ENCODE data around the gene SCRN2. TPM values are rescaled to one million over a fixed set of nuclear protein-coding genes. Genes with fewer than 3 reads are reported as not detected.

Gene SCRN2
- total RNA-seq, 1 donor from 2014 or later: 29.8 TPM

GRCh38 chr17:47841488-47842291 lies 617 bp upstream of the SCRN2 start:
- no peak for DNase-seq (ENCODE audit: low spot score)
- H3K27me3 ChIP-seq: peaks cover 27% of the 10 kb centered on the region
- H3K27ac ChIP-seq: no peak overlapping the region
- no peaks in the 10 kb centered on the region for H3F3A ChIP-seq (ENCODE audit: low read depth)
- peaks cover 27% of the 10 kb centered on the region for H3K27me3 Mint-ChIP-seq (ENCODE audit: insufficient read depth, low read depth)
- peaks cover 10% of the 10 kb centered on the region for H3K4me1 ChIP-seq
- no peaks in the 10 kb centered on the region for H3K36me3 Mint-ChIP-seq
- peaks cover 28% of the 10 kb centered on the region for H3K4me1 Mint-ChIP-seq
- H4K20me1 ChIP-seq (ENCODE audit: low read depth): no peaks in the 10 kb centered on the region
- H3K9me3 Mint-ChIP-seq: no peaks in the 10 kb centered on the region
- H3K27ac Mint-ChIP-seq: no peak overlapping the region
- no peak overlapping the region for H3K4me3 ChIP-seq
- peaks cover 7% of the 10 kb centered on the region for H3K79me2 ChIP-seq (ENCODE audit: low read depth)
- H3K4me3 Mint-ChIP-seq: peak overlapping the region; percentile 93
- no peak overlapping the region for H3K9ac ChIP-seq
- no peak overlapping the region for H3K4me2 ChIP-seq
- peak overlapping the region; percentile 23 for H2AFZ ChIP-seq (replicated peaks)
- no peaks in the 10 kb centered on the region for H3K36me3 ChIP-seq
- no peaks in the 10 kb centered on the region for H3K9me3 ChIP-seq (ENCODE audit: low read depth)
- TF ChIP-seq CTCF (IDR thresholded peaks at IDR 0.05) (no peak), EZH2phosphoT487 (IDR thresholded peaks at IDR 0.05) (no peak), EZH2 (IDR thresholded peaks at IDR 0.05) (no peak)

DNA sequence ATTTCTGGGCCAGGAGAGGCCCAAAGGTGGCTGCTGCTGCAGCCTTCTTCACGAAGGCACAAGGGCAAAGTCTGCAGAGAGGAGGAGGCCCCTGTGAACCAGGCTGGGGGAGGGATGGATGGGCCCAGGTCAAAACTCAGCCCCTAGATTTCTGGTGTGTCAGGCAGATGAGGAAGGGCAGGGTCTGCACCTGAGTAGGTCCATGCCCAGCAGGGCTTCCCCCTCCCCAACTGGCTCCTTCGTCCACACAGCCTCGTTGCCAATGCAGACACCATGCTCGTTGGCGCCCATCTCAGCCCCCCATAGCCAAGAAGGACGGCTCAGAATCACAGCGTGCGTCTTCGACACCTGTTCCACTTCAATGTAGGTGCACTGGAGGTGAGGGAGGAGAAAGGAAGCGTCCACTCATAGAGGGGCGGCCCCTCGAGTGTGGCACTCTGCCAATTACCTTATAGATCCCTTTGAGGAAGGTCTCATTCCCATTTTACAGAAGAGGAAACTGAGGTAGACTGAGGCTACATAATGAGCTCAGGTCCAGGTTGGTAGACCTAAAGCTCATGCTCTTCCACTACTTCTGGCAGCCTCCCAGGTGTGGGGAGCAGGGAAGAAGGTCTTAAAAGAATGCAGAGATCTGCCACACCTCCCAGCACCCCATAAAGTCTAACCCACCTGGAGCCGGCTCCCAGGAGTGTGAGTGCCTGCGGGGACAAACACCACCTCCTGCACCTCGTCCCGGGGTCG lies 902 bp downstream of the SCRN2 start:
- no peaks in the 10 kb centered on the region for H3F3A ChIP-seq (ENCODE audit: low read depth)
- Mint-ChIP-seq H3K9me3 (no peaks in the 10 kb centered on the region), H3K4me1 (peaks cover 28% of the 10 kb centered on the region), H3K27ac (no peak overlapping the region), H3K27me3 (ENCODE audit: insufficient read depth, low read depth) (peaks cover 16% of the 10 kb centered on the region), H3K36me3 (peaks cover 4% of the 10 kb centered on the region), H3K4me3 (peak overlapping the region; percentile 93)
- H3K36me3 ChIP-seq: no peaks in the 10 kb centered on the region
- DNase-seq (ENCODE audit: low spot score): no peak
- H2AFZ ChIP-seq (replicated peaks): peak overlapping the region; percentile 96
- no peaks in the 10 kb centered on the region for H3K9me3 ChIP-seq (ENCODE audit: low read depth)
- no peak overlapping the region for H3K27ac ChIP-seq
- peaks cover 7% of the 10 kb centered on the region for H3K79me2 ChIP-seq (ENCODE audit: low read depth)
- peak overlapping the region; percentile 70 for H3K4me3 ChIP-seq
- H3K9ac ChIP-seq: peak overlapping the region; percentile 45
- TF ChIP-seq EZH2 (IDR thresholded peaks at IDR 0.05) (no peak), CTCF (IDR thresholded peaks at IDR 0.05) (no peak), EZH2phosphoT487 (IDR thresholded peaks at IDR 0.05) (no peak)
- H3K27me3 ChIP-seq: peaks cover 12% of the 10 kb centered on the region
- H3K4me2 ChIP-seq: peak overlapping the region; percentile 86
- peaks cover 10% of the 10 kb centered on the region for H3K4me1 ChIP-seq
- H4K20me1 ChIP-seq (ENCODE audit: low read depth): no peaks in the 10 kb centered on the region

GRCh38 chr17:47839071-47839470 lies 2.0 kb downstream of the SCRN2 start:
- no peak overlapping the region for H2AFZ ChIP-seq (replicated peaks)
- peaks cover 4% of the 10 kb centered on the region for H3K36me3 Mint-ChIP-seq

More at GRCh38 chr17:47839071-47839470, 2.0 kb downstream of the SCRN2 start:
- Histone ChIP-seq H3K79me2 (ENCODE audit: low read depth) (peaks cover 7% of the 10 kb centered on the region), H3K4me3 (no peak overlapping the region), H3K9ac (no peak overlapping the region), H3K27ac (no peak overlapping the region), H4K20me1 (ENCODE audit: low read depth) (no peaks in the 10 kb centered on the region), H3F3A (ENCODE audit: low read depth) (no peaks in the 10 kb centered on the region), H3K4me1 (peaks cover 10% of the 10 kb centered on the region), H3K27me3 (peaks cover 1% of the 10 kb centered on the region), H3K9me3 (ENCODE audit: low read depth) (no peaks in the 10 kb centered on the region), H3K36me3 (no peaks in the 10 kb centered on the region), H3K4me2 (no peak overlapping the region)
- Mint-ChIP-seq H3K9me3 (no peaks in the 10 kb centered on the region), H3K27ac (no peak overlapping the region), H3K27me3 (ENCODE audit: insufficient read depth, low read depth) (peaks cover 11% of the 10 kb centered on the region), H3K4me3 (peak overlapping the region; percentile 35), H3K4me1 (peaks cover 28% of the 10 kb centered on the region)
- no peak for DNase-seq (ENCODE audit: low spot score)
- no peak for TF ChIP-seq EZH2phosphoT487 (IDR thresholded peaks at IDR 0.05)
- no peak for TF ChIP-seq CTCF (IDR thresholded peaks at IDR 0.05)
- no peak for TF ChIP-seq EZH2 (IDR thresholded peaks at IDR 0.05)
